ENCODE measurements around the gene TMEM72.

Gene TMEM72

DNA sequence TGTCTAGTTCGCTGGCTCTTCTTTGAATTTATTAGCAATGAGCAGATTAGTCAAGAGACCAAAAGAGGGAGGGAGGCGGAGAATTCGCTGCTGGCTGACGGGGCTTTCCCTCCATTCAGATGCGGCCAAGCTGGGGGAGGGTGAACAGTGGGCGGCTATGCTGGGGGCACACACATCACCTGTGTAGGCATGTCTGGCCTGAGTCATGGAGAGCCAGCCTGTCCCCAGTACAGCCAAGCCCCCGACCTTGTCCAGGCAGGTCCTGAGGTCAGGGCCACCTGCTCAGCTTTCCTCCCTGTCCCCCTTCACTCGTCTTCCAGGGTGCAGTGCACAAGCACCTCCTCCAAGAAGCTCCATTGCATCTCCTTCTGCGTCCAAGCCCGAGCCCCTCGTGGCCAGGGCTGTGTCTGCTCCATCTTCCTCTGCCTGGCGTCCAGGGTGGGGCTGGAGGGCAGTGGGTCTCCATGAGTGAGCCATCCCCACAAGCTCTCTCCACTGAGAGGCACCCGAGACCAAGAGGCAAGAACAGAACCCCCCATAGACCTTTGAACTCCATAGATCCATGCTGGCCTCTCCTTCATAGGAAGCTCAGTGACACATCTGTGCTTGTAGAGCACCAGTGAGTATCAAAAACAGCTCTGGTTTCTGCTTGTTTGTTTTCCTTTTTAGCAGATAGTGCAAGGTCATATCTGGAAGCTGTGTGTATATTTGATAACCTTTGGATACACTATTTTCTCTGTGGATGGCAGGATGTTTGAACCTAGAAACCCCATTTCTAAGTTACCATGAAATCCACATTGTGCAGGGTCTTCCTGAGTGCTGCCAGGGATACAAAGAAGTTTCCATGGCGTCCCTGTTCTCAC is 69.4 kb downstream of the TMEM72 start:
- no peak for DNase-seq (ENCODE audit: low read depth)

DNA sequence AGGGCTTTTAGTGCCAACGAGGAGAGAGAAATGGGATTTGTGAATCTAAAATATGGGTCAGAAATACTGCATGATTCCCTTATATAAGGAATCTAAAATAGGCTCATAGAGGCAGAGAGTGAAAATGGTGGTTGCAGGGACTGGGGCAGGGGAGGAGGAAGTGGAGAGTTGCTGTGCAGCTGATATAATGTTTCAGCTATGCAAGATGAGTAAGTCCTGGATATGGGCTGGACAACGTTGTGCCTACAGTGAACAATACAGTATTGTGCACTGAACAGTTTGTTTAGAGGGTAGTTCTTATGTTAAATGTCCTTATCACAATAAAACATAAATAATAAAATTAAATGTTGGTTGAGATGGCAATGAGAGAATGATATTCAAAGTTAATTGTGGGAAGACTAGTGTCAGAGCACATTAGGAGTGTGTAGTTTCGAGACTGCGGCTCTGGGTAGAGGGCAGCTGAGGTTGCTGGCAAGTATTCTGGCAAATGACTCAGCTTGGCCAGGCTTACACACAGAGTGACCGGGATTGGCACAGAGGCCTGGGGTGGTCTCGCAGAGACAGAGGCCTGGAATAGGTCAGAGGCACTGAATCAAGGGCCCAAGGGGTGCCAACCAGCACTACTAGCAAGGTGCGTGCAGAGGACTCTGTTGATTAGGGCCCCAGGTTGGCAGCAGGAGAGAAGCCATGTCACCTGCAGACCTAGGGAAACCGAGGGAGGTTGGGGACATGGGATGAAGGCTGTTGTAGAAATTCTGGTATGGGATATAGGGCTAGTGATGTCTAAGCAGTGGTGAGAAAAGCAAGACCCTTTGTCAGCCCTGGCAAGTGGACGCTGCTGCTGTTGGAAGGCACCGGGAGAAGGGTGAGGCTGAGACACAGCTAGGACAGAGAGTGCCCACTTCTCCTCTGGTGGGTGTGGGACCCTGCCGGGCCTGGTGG is 70.3 kb downstream of the TMEM72 start:
- DNase-seq (ENCODE audit: low read depth) = peak; percentile 90

DNA sequence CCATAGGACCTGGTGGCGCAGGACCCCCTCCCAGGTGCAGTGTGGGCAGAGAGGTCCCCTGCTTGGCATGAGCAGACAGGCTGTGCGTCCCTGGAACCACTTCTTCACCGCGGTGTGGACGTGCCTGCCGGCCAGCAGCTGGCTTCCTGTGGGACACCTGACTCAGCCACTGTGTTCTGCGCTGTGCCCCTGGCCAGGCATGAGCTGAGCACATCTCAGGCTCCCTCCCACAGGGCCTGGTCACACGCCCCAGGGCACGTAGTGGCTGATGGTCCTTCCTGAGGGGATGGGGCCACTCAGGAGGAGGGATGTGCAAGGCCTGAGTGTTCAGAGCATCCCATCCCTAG is 71.0 kb downstream of the TMEM72 start:
- no peak for DNase-seq (ENCODE audit: low read depth)

DNA sequence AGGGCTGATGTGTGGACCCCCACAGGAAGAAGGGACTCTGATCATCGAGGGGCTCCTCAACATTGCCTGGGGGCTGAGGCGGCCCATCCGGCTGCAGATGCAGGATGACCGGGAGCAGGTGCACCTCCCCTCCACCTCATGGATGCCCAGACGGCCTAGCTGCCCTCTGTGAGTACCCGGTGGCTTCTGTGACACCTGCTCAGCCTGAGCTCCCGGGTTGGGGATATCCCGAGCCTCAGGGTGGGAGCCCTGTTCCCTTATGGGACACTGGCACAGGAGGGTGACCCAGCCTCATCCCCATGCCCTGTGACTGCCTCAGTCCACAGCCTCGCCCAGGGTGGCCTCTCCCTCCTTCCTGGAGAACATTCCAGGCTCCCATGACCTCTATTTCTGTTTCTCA is 71.4 kb downstream of the TMEM72 start:
- no peak for DNase-seq (ENCODE audit: low read depth)

DNA sequence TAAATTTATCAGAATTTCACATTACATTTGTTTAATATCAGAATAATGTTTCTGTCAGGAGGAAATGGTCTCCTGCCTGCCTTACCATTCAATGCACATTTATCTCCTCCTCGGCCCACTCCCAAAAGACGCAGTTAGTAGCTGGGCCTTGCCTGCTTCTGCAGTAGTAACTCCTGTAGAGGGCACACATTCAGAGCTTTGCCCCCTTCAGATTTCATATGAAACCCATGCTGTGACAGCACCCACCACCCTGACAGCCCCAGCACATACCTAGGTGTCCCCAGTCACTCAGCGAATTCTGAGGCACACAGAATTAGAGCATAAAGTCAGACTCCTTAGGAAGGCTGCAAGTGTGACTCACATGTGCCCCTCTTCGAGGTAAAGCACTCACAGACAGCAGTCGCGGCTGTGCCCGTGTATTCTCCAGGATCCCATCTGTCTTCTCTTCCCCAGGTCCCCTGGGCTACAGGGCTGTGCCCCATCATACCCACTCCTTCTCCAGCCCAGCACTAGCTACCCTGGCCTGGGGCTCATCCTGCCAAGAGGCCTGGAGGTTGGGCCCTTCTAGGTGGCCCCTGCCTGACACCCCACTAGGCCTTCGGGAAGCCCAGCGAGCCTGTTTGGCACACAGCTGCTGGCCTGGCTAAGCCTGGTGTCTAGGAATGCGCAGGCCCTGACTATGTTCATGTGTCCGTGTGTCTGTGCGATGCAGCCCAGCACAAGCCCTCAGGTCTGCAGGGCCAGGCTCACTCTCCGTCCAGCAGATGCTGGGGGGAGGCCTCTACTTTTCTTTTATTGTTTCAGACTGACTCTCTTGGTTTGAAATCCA is 72.1 kb downstream of the TMEM72 start:
- DNase-seq (ENCODE audit: low read depth) = no peak

DNA sequence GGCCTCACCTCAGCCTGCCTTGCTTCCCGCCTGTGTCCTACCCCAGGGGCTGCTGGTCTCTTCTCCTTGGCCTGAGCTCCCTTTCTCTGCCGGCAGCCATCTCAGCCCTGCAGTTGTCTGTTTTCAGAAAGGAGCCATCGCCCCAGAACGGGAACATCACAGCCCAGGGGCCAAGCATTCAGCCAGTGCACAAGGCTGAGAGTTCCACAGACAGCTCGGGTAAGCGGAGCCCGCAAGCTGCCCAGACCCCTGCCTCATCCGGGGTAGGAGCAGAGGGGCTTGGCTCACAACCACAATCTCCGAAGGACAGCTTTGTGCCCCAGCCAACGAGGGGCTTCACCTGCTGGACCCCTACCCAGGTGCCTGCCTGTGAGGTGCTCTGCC is 72.8 kb downstream of the TMEM72 start:
- DNase-seq (ENCODE audit: low read depth) = no peak

DNA sequence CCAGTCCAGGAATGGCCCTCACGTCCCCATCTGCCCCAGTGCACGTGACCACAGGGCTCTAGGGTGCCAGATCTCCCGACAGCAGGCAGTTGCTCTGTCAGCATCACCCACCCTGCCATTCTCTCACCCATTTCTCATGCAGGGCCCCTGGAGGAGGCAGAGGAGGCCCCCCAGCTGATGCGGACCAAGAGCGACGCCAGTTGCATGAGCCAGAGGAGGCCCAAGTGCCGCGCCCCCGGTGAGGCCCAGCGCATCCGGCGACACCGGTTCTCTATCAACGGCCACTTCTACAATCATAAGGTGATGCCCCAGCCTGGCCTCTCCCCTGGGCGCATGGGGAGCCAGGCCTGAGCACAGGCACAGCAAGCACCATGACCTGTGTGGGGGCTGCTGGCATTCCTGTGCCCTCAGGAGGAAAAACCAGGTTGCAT is 73.5 kb downstream of the TMEM72 start:
- DNase-seq (ENCODE audit: low read depth) = no peak

DNA sequence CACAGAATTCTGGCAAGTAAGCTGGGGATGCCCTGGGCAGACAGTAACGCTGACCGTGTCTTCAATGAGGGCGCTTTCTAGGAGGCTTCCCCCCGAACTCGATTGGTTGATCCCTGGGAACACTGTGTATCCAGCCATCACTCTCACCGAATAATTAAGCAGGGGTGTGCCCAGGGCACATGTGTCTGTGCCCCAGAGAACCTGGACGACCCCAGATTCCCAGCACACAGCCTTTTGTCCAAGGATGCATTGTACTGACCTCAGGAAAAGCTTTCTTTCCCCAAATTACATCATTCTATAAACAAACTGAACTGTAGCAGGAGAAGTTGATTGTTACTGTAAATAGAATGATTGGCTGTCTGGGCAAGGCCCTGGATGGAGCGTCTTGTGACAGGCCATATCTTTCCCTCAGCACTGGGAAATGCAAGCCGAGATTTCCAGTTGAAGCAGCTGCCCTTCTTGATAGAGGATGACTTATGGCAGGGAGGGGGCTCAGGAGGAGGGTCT is 74.1 kb downstream of the TMEM72 start:
- DNase-seq (ENCODE audit: low read depth) = no peak

DNA sequence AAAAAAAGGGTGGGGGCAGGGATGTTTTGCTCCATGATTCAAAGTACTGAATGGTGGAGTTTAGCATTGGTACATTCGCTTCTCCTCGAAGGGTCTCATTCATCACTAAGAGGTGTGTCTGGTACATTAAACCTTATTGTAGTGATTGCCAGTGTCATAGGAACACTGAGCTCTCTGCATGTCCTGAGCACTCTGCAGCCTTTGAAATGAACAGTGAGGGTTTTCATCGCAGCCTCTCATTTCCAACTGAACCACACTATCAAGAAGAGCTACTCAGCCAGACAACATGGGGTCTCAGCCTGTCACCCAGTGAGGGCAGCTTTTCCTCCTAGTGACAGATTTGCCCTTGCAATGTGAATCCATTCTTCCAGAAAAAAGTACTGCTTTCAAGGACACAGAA is 75.0 kb downstream of the TMEM72 start:
- no peak for DNase-seq (ENCODE audit: low read depth)
